Nucleus accumbens (tissue), 56 donors: Measurements from ENCODE around the gene EVI5.
"Not testable (repeated sequence)": the region's sequence is repeated elsewhere in the genome, so short reads cannot be mapped to it uniquely, and the experiment has no call there.

ENCODE experiments used
- DNase-seq, 56 donors: peaks; one replicate each; lab custom pipeline; 2025; lab: John Stamatoyannopoulos, UW

Gene EVI5

DNA sequence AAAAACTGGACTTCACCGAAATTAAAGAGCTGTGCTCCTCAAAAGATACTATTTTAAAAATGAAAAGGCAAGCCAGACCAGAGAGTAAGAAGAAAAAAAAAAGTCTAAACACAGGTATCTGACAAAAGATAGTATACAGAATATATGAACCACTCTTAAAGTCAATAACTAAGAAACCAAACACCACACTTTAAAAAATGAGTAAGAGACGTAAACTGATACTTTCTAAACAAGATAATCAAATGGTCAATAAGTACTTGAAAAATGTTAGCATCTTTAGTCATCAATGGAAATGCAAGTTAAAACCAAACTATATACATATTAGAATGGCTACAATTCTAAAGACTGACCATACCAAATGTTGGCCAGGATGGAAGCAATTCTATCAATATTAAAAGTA is 77.6 kb downstream of the EVI5 start:
- DNase-seq: no peak

- DNase-seq: no peak
Observed at GRCh38 chr1:92705446-92705845, 79.5 kb downstream of the EVI5 start.

GRCh38 chr1:92701147-92701546 is 83.8 kb downstream of the EVI5 start:
- no peak for DNase-seq

DNA sequence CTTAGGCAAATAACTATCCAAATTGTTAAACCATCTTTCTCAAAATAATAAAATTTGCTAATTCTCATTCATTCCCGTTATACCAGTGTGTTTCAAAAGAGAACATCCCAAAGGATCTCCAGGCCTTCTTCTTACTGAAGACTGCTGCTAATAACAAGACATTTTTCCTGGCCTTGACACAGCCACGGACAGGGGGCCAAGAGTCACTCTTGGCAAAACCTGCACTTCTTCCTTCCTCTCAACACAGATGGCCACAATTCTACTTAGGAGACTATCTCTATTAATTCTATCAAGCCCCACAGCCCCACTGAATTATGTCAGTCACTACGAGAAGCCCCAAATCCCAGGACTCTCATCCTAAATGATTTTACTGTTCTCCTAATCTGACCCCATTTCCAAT is 86.0 kb downstream of the EVI5 start:
- no peak for DNase-seq

GRCh38 chr1:92695104-92695503 is 89.8 kb downstream of the EVI5 start:
- DNase-seq: no peak

DNA sequence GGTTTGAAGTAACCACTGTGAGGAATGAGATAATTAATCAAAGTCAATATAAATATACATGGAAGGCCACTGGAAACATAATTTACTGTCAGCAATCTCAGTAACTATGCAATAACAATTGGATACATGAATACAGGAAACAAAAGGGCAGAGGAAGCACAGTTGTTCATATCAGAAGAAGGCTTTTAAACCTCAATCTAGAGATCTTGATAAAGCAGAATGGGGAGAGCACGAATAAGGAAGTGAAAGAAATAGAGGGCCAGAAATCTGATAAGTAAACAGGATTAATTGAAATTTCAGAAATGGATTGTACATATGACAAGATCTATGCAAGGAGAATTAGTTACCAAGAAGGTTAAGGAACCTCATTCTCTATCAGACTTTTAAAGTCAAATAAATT is 93.0 kb downstream of the EVI5 start:
- no peak for DNase-seq

DNA sequence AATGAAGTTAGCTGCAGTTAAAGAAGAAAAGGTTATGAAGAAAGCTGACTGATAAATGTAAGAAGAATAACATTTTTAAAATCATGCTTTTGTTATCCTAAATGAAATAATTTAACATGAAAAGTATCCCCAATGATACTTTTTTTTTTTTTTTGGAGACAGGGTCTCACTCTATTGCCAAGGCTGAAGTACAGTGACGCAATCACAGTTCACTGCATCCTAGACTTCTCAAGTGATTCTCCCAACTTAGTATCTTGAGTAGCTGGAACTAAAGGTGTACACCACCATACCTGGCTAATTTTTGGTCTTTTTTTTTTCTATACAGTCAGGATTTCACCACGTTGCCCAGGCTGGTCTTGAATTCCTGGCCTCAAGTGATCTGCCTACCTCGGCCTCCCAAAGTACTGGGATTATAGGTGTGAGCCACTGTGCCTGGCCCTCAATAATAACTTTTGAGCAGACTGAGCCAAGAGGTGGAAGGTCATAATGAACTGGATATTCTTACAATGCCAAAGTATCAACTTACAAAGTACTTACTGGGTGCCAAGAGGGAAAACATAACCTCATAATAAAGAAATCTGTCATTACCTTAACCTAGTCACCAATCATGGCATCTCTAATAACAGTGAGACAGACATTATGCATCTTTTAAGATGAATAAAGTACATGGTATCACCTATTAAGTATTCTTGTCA is 94.5 kb downstream of the EVI5 start:
- DNase-seq: no peak

DNA sequence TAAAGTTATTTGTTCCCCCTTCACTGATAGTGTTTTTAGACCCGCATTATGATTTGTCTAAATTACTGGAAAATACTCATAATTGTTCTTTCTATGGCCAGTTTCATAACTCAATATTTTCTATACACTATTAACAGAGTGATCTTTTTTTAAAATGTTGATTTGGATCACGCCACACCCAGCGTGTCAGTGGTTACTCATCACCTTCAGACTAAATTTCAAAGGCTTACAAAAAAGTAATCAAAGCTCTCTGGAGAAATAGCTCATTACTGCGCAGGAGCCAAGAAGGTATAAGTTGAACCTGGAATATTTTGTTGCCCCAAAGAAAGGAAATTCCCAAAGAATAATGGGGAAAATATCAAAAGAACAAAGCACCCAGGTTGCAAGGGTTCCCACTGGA is 104.9 kb downstream of the EVI5 start:
- DNase-seq: no peak

DNA sequence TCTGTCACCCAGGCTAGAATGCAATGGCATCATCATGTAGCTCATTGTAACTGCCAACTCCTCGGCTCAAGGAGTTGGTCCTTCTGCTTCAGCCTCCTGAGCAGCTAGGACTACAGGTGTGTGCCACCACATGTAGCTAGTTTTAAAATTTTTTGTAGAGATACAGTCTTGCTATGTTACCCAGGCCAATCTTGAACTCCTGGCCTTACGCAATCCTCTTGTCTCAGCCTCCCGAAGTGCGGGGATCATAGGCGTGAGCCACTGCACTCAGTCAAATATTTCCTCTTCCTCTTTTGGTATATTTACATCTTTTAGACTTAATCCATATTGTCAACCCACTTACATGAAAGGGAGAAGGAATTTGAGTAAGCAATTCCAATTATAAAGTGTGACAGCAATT is 121.1 kb downstream of the EVI5 start:
- no peak for DNase-seq

DNA sequence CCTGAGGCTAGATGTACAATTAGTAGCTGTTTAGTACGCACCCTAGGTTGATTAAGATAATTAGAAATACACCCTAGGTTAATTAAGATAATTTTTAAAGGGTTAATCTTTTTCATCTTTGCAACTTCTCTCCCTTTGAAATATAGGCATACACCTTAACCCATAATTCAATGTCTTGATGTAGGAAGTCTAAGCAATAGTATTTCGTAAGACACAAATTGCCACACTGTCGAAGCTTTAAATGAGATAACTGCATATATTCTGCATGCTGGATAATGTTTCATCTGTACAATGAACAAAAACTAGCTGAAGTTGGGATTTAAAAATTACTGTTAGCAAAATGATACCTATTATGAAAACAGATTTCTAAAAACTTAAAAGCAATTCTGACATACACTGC is 122.9 kb downstream of the EVI5 start:
- DNase-seq: no peak

GRCh38 chr1:92657701-92658100 is 127.2 kb downstream of the EVI5 start:
- DNase-seq: no peak

DNA sequence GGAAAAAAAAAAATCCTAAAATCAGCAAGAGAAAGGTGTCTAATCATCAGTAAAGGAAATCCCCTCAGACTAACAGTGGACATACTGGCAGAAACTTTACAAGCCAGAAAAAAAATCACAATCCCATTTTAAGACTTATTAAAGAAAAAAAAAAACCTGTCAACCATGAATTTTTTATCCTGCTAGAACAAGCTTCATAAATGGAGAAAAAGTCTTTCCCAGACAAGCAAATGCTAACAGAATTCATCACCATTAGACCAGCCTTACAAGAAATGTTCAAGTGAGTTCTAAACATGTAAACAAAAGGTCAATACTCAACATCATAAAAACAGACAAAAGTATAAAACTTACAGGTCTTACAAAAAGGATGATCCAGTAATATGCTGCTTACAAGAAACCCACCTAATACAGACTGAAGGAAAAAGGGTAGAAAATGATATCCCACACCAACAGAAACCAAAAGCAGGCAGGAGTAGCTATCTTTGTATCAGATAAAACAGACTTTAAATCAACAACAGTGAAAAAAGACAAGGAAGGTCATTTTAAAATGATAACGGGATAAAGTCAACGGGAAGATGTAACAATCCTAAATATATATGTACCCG is 129.6 kb downstream of the EVI5 start:
- no peak for DNase-seq

GRCh38 chr1:92653605-92654381 is 131.1 kb downstream of the EVI5 start:
- DNase-seq: no peak

DNA sequence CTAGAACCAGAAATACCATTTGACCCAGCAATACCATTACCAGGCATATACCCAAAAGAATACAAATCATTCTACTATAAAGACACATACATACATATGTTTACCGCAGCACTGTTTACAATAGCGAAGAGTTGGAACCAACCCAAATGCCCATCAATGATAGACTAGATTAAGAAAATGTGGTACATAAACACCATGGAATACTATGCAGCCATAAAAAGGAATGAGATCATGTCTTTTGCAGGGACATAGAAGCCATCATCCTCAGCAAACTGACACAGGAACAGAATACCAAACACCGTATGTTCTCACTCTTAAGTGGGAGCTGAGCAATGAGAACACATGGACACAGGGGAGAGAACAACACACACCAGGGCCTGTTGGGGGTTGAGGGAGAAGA is 144.2 kb downstream of the EVI5 start:
- not testable (repeated sequence) for DNase-seq

DNA sequence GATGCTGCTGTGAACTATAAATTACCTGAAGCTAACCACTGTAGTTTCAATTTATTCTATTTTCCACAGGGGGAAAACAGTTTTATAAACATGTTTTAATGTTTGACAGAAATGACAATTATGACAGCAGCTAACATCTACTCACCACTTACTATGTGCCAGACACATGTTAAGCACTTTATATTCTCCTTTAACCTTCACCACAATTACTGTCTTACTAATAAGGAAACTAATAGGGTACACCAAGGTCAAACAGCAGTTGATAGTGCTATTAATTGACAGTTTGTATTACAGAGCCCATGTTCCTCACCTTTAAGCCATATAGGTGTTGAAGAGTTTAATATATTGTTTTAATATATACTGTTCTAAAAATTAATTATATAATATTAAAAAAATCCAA is 146.4 kb downstream of the EVI5 start:
- no peak for DNase-seq

GRCh38 chr1:92635203-92635602 is 149.7 kb downstream of the EVI5 start:
- not testable (repeated sequence) for DNase-seq

DNA sequence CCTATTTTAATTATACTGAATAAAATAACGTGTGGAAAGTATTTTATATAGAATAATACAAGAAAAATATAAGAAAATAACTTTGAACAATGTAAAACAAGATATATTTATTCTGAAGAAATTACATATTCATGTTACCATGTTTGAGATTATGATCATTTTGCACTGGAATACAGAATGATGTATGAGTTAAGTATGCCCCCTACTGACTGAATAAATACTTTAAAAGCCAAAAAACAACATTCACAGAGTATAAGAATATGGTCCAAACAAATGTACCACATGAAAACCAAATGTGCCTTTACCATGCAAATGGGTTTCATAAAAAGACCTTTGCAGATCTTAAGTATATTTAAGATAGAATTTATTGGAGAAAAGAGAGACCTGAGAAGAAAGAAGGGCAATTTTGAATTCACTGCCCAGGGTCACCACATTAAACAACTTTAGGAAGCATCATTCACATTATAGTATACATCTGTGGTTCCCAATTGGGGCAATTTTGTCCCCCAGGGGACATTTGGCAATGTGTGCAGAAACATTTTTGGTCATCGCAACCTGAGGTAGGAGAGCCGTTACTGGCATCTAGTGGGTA is 161.6 kb downstream of the EVI5 start:
- DNase-seq: no peak

GRCh38 chr1:92619466-92620189 is 165.3 kb downstream of the EVI5 start:
- DNase-seq: no peak

GRCh38 chr1:92601044-92601443 is 183.9 kb downstream of the EVI5 start:
- no peak for DNase-seq

DNA sequence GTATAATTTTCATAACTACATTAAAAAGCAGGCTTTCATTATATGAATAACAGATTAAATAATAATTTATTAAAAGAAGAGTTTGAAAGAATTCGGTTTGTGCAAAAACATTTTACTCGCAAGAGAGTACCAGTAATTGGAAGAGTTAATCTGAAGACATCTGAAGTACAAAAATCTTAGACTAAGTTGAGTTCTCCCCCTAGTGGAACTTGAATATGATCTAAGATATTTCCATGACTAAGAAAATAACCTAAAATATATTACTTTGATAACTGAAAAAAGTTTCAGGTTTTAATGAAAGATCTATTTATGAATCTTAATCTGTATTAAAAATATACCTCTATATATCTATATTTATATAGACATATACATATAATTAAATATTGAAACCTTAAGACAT is 185.7 kb downstream of the EVI5 start:
- DNase-seq: no peak

- not testable (repeated sequence) for DNase-seq
Observed at GRCh38 chr1:92589361-92589760, 195.5 kb downstream of the EVI5 start.
